NCI-H2107 treated with DMSO at 0.1 percent for 48 hours (cell line): Measurements from ENCODE around the gene RBM3.

Experiments
- DNase-seq: peaks from one replicate; lab custom pipeline; 2025; ENCODE audit not compliant: unreplicated experiment; lab: John Stamatoyannopoulos, UW

RBM3 gene

DNA sequence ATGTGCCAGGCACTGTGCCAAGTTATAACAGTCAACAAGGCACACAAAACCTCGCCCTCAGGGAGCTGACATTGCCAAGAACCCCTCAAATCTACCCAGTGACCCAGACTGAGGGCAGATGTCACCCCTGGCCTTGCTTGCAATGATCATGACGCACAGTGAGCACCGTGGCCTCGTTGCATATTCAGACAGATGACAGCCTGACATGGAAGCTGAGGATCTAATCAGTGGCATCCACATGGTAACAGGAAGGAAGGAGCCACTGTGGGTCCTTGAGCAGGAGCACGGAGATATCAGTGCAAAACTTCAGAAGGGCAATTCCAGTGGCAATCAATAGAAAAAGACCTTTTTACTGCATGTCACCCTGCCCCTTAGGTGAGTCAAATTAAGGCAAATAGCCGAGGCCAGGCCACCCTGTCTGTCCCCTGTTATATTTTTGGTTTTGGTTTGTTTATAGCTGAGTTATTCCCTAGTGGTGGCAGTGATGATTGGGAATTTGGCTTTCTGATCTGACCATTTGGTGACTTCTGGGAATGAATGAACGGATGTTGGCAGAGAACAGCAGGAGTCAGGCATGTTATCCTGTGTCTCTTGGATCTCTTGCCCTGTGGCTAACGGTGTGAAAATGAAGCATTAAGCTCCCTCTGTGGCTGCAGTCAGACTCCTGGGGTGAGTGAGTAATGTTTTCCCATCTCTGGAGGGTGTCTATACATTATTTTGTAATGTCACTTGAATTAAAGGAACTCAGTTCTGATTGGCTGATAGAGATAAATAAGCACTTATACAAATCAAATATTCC, 43.5 kb downstream of the RBM3 start:
- DNase-seq: no peak

- DNase-seq: no peak
These were observed 52.4 kb downstream of the RBM3 start for GRCh38 chrX:48626401-48627298.
